Stimulated activated CD8-positive, alpha-beta memory T cell treated with anti-CD3 and anti-CD28 coated beads, Interleukin-15, amount 100 ng/mL, for 1 hour (primary cell): ENCODE data around the gene KIF3B.
"Not testable (repeated sequence)": the region's sequence is repeated elsewhere in the genome, so short reads cannot be mapped to it uniquely, and the experiment has no call there.

Experiments
- DNase-seq: peaks from one replicate; pipeline ENCODE4 v3.0.0-alpha.2; 2020; ENCODE audit warnings: low read depth

The KIF3B gene

DNA sequence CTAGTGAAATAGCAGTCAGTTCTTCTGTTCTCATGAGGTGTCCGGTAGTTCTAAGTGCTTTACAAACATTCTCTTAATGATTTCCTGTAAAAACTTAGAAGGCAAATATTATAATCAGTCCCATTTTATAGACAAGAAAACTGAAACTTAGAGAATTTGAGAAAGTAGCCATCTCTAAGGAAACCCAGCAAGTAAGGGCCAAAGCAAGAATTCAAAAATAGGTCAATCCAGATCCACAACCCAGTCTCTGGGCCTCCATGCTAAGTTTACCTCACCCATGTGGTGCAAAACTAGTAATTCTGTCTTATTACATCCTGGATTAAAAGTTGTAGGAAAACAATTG, 53.1 kb downstream of the KIF3B start:
- DNase-seq: no peak

DNA sequence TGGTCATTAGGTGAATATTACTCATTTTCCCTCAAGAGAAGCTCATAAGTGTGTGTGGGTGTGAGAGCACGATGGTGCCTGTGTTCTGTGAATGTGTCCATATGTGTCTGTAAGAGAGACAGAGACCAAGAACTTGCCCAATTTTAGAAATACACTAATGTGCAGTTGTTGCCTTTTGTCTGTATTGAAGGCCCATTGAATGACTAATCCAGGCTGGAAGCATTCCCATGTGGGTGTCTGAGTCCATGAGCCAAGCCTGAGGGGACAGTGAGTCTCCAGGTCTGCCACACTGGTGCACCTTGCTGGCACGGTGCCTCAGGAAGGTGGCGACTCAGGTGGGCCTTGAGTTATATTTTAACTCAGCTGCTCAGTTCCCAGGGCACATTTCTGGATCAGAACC, 55.2 kb downstream of the KIF3B start:
- DNase-seq: no peak

- no peak for DNase-seq
Measured at GRCh38 chr20:32333181-32333987, 55.9 kb downstream of the KIF3B start.

- DNase-seq: peak; percentile 9
Measured at GRCh38 chr20:32333988-32334885, 56.8 kb downstream of the KIF3B start.

DNA sequence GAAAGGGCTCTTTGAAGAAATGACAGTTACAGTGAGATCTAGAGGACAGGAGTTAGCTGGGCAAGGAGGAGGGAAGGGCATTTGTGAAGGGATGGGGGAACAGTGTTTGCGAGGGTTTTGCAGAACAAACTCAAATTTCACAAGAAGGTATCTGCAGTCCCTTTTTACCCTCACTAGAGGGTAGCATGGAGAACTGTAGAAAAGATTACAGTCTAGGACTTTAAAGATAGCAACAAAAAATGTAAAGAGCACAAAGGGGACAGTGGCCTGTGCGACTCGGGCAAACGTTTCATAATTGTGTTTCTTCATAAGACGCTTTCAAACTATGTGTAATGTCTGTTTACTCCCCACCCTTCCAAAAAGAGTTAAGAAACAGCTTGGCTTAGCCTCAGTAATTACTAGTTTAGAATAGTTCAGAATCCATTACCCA, 59.5 kb downstream of the KIF3B start:
- no peak for DNase-seq

DNA sequence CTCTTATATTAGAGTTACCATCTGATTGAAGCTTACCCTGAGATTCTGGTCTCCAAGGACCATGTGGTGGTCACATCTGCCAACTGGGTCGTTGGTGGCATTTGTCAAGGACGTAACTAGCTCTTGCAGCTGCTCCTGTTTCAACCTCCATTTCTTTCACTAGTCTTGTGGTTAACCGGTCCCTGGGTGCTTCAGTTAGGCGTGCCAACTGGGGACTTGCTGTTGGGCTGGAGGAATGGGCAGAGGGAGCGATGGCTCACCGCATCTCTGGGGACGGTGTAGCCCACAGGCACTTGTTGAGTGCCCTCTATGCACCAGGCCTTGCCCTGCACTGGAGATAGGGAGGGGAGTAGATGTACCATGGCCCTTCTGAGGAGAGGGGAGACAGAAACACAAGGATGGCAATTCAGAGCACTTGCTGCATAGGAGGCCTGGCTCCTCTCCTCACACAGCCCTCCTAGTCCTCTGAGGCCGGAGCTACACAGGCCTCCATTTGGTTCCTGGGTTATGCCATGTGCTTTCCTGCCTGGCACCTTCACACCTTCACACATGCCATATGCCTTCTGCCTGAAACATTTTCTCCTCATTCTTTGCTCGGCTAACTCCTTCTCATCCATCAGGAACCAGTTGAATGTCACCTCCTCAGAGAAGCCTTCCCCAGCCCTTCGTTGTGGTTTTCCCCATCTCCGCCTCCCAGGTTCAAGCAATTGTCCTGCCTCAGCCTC, 60.6 kb downstream of the KIF3B start:
- no peak for DNase-seq

GRCh38 chr20:32338665-32339064, 61.2 kb downstream of the KIF3B start:
- no peak for DNase-seq

GRCh38 chr20:32339116-32339515, 61.7 kb downstream of the KIF3B start:
- no peak for DNase-seq

- not testable (repeated sequence) for DNase-seq
Measured at GRCh38 chr20:32341053-32341452, 63.6 kb downstream of the KIF3B start.

DNA sequence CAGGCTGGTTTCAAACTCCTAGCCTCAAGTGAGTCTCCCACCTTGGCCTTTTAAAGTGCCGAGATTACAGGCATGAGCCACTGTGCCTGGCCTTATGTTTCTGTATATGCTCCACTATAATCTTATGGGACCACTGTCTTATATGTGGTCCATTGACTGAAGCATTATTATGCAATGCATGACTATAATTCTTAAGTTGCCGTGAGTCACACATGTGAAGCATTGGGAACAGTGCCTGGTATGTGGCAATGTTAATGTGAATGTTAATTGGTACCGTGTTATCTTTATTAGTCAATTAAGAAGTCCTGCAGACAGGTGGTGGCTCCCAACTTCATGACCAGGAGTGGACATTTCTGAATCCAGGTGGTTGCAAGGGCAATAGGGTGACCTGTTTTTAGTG, 66.0 kb downstream of the KIF3B start:
- DNase-seq: no peak

- DNase-seq: no peak
Measured at GRCh38 chr20:32344835-32345506, 67.5 kb downstream of the KIF3B start.

GRCh38 chr20:32348207-32348606, 70.8 kb downstream of the KIF3B start:
- no peak for DNase-seq

GRCh38 chr20:32350421-32350820, 73.0 kb downstream of the KIF3B start:
- DNase-seq: no peak

DNA sequence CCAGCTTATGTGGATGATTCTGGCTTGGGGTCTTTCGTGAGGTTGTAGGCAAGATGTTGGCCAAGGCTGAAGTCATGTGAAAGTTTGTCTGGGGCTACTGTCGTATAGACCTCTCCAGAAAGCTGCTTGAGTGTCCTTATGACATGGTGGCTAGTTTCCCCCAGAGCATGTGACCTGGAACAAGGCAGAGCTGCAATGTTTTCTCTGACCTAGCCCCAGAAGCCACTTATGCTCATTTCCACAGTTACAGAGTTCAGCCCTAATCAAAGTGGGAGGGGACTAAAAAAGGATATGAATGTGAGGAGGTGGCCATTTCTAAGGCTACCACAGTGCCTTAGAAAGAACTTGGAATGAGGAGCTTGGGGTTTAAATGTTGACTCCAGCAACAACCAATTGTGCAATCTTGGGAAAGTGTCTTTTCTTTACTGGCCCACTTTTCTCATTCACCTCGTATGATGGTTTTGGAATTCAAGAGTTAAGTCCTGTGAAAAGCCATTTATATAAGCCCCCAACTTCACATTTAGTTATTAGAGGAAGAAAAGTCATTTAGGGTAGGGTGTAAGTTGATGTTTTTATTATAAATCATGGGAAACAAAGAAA, 74.8 kb downstream of the KIF3B start:
- no peak for DNase-seq

DNA sequence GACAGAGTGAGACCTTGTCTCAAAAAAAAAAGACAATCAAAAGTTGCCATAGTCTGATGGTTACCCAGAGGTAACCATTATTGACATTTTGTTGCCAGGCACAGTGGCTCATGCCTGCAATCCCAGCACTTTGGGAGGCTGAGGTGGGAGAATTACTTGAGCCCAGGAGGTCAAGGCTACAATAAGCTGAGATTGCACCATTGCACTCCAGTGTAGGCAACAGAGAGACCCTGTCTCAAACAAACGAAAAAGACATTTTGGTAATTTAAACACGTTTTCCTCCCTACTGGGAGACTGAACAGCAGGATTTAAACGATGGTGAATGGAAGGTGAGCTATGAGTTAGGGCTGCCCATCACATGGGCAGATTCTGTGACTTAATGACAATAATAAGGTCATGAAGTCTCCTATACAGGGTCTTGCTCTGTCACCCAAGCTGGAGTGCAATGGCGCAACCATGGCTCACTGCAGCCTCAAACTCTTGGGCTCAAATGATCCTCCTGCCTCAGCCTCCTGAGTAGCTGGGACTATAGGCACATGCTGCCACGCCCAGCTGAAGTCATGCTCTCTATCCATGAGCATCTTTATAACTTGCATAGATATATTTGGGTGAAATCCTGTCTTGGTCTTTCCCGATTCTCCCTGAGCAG, 76.5 kb downstream of the KIF3B start:
- no peak for DNase-seq

- DNase-seq: no peak
Measured at GRCh38 chr20:32354592-32355416, 77.4 kb downstream of the KIF3B start.

GRCh38 chr20:32355417-32355841, 78.0 kb downstream of the KIF3B start:
- DNase-seq: no peak

DNA sequence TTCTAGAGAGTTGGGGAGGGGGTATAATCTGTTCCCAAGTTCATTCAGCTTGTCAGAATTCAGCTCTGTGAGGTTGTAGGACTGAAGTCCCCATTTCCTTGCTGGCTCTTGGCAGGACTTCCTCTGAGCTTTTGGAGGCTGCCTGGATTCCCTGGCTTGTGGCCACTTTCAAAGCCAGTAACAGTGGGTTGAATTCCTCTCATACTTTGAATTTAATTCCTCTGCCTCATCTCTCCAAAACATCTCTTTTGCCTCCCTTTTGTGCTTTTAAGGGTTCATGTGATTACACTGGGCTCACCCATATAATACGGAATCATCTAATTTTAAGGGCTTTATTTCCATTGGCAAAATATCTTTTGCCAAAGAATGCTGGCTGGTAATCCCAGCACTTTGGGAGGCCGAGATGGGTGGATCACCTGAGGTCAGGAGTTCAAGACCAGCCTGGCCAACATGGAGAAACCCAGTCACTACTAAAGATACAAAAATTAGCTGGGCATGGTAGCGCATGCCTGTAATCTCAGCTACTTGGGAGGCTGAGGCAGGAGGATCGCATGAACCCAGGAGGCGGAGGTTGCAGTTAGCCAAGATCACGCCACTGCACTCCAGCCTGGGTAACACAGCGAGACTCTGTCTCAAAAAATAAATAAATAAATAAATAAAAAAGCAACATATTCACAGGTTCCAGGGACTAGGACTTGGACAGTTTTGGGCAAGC, 78.6 kb downstream of the KIF3B start:
- not testable (repeated sequence) for DNase-seq

GRCh38 chr20:32356622-32357374, 79.3 kb downstream of the KIF3B start:
- DNase-seq: no peak
